MG63 (cell line): ENCODE results near the gene DNAI4. TPM values are rescaled to one million over a fixed set of nuclear protein-coding genes. Genes with fewer than 3 reads are reported as not detected.
"Not testable (repeated sequence)": the region's sequence is repeated elsewhere in the genome, so short reads cannot be mapped to it uniquely, and the experiment has no call there.

Source experiments
- DNase-seq: peaks from one replicate; pipeline ENCODE4 v3.0.0-alpha.2; 2020
- H3K27me3 ChIP-seq: fragments of 250-450 bp; sonication (Bioruptor Pico); 2 replicates; pipeline ENCODE4 v1.5.1; 2020; ENCODE audit warnings: mild to moderate bottlenecking, moderate library complexity
- H3K36me3 ChIP-seq: fragments of 250-450 bp; sonication (Bioruptor Pico); 2 replicates; pipeline ENCODE4 v1.5.1; 2020; ENCODE audit warnings: mild to moderate bottlenecking, moderate library complexity
- H3K4me3 ChIP-seq: fragments of 250-450 bp; sonication (Bioruptor Pico); 2 replicates; pipeline ENCODE4 v1.5.1; 2020; ENCODE audit warnings: mild to moderate bottlenecking, moderate library complexity
- H3K9me3 ChIP-seq: fragments of 250-450 bp; sonication (Bioruptor Pico); 2 replicates; pipeline ENCODE4 v1.5.1; 2020; ENCODE audit warnings: mild to moderate bottlenecking, moderate library complexity
- total RNA-seq: library from RNA; depleted of rRNA; stranded (reverse); fragments of >200 nt; shearing (Covaris generic); gene quantifications from 2 replicates; pipeline ENCODE4 v1.2.3, GENCODE V29; 2014; ENCODE audit warnings: low replicate concordance

Gene DNAI4
- total RNA-seq, 1 experiment from 2014 or later: 0.10 TPM

GRCh38 chr1:66788231-66788939 is 136.3 kb downstream of the DNAI4 start:
- no peaks in the 10 kb centered on the region for H3K9me3 ChIP-seq
- DNase-seq: no peak
- no peaks in the 10 kb centered on the region for H3K27me3 ChIP-seq
- no peaks in the 10 kb centered on the region for H3K36me3 ChIP-seq
- H3K4me3 ChIP-seq: no peak overlapping the region

GRCh38 chr1:66787641-66788040 is 137.0 kb downstream of the DNAI4 start:
- H3K36me3 ChIP-seq: no peaks in the 10 kb centered on the region
- no peaks in the 10 kb centered on the region for H3K9me3 ChIP-seq
- DNase-seq: no peak
- H3K4me3 ChIP-seq: no peak overlapping the region
- H3K27me3 ChIP-seq: no peaks in the 10 kb centered on the region

GRCh38 chr1:66785800-66786199 is 138.9 kb downstream of the DNAI4 start:
- not testable (repeated sequence) for H3K36me3 ChIP-seq, H3K9me3 ChIP-seq, H3K4me3 ChIP-seq, DNase-seq, H3K27me3 ChIP-seq

GRCh38 chr1:66779475-66780078 is 145.1 kb downstream of the DNAI4 start:
- no peak for DNase-seq
- no peaks in the 10 kb centered on the region for H3K27me3 ChIP-seq
- H3K9me3 ChIP-seq: no peaks in the 10 kb centered on the region
- H3K36me3 ChIP-seq: no peaks in the 10 kb centered on the region
- no peak overlapping the region for H3K4me3 ChIP-seq

- DNase-seq: no peak
- no peaks in the 10 kb centered on the region for H3K36me3 ChIP-seq
- H3K27me3 ChIP-seq: no peaks in the 10 kb centered on the region
- no peaks in the 10 kb centered on the region for H3K9me3 ChIP-seq
- peak overlapping the region; percentile 45 for H3K4me3 ChIP-seq
These were observed 145.7 kb downstream of the DNAI4 start for GRCh38 chr1:66778969-66779368.

- no peaks in the 10 kb centered on the region for H3K27me3 ChIP-seq
- no peaks in the 10 kb centered on the region for H3K36me3 ChIP-seq
- peak overlapping the region; percentile 45 for H3K4me3 ChIP-seq
- H3K9me3 ChIP-seq: no peaks in the 10 kb centered on the region
- DNase-seq: no peak
These were observed 146.4 kb downstream of the DNAI4 start for GRCh38 chr1:66778266-66778665.

- Histone ChIP-seq H3K36me3 (no peaks in the 10 kb centered on the region), H3K27me3 (no peaks in the 10 kb centered on the region), H3K4me3 (peak overlapping the region; percentile 45), H3K9me3 (no peaks in the 10 kb centered on the region)
- no peak for DNase-seq
These were observed 146.8 kb downstream of the DNAI4 start for GRCh38 chr1:66777831-66778230.

GRCh38 chr1:66775646-66776045 is 149.0 kb downstream of the DNAI4 start:
- DNase-seq: no peak
- Histone ChIP-seq H3K27me3 (no peaks in the 10 kb centered on the region), H3K36me3 (no peaks in the 10 kb centered on the region), H3K4me3 (no peak overlapping the region), H3K9me3 (no peaks in the 10 kb centered on the region)

- H3K27me3 ChIP-seq: no peaks in the 10 kb centered on the region
- H3K9me3 ChIP-seq: no peaks in the 10 kb centered on the region
- no peak overlapping the region for H3K4me3 ChIP-seq
- no peak for DNase-seq
- no peaks in the 10 kb centered on the region for H3K36me3 ChIP-seq
These were observed 150.2 kb downstream of the DNAI4 start for GRCh38 chr1:66774438-66774837.

GRCh38 chr1:66773227-66773626 is 151.4 kb downstream of the DNAI4 start:
- no peaks in the 10 kb centered on the region for H3K9me3 ChIP-seq
- H3K36me3 ChIP-seq: no peaks in the 10 kb centered on the region
- H3K27me3 ChIP-seq: no peaks in the 10 kb centered on the region
- DNase-seq: no peak
- H3K4me3 ChIP-seq: no peak overlapping the region

- no peak for DNase-seq
These were observed 154.0 kb downstream of the DNAI4 start for GRCh38 chr1:66770694-66771093.

GRCh38 chr1:66770240-66770639 is 154.4 kb downstream of the DNAI4 start:
- no peaks in the 10 kb centered on the region for H3K36me3 ChIP-seq
- DNase-seq: no peak
- H3K4me3 ChIP-seq: no peak overlapping the region
- H3K27me3 ChIP-seq: no peaks in the 10 kb centered on the region
- no peaks in the 10 kb centered on the region for H3K9me3 ChIP-seq

More at GRCh38 chr1:66770694-66771093, 154.0 kb downstream of the DNAI4 start:
- Histone ChIP-seq H3K36me3 (no peaks in the 10 kb centered on the region), H3K4me3 (no peak overlapping the region), H3K27me3 (no peaks in the 10 kb centered on the region), H3K9me3 (no peaks in the 10 kb centered on the region)

GRCh38 chr1:66769512-66770229 is 155.0 kb downstream of the DNAI4 start:
- peak overlapping the region; percentile 7; the same call in 1 of the 2 replicates for H3K4me3 ChIP-seq
- H3K9me3 ChIP-seq: no peaks in the 10 kb centered on the region
- DNase-seq: no peak
- H3K36me3 ChIP-seq: no peaks in the 10 kb centered on the region
- no peaks in the 10 kb centered on the region for H3K27me3 ChIP-seq

- Histone ChIP-seq H3K4me3 (no peak overlapping the region), H3K9me3 (no peaks in the 10 kb centered on the region), H3K36me3 (no peaks in the 10 kb centered on the region), H3K27me3 (no peaks in the 10 kb centered on the region)
- no peak for DNase-seq
These were observed 155.7 kb downstream of the DNAI4 start for GRCh38 chr1:66768965-66769364.

GRCh38 chr1:66767626-66768025 is 157.0 kb downstream of the DNAI4 start:
- H3K27me3 ChIP-seq: no peaks in the 10 kb centered on the region
- no peak for DNase-seq
- no peak overlapping the region for H3K4me3 ChIP-seq
- no peaks in the 10 kb centered on the region for H3K9me3 ChIP-seq
- no peaks in the 10 kb centered on the region for H3K36me3 ChIP-seq

GRCh38 chr1:66764994-66765578 is 159.6 kb downstream of the DNAI4 start:
- Histone ChIP-seq H3K27me3 (no peaks in the 10 kb centered on the region), H3K36me3 (no peaks in the 10 kb centered on the region), H3K4me3 (no peak overlapping the region), H3K9me3 (0 out of 2 replicates have a peak, but pooled peaks cover 2% of the 10 kb centered on the region)
- no peak for DNase-seq
